GM12878 (cell line): ENCODE results near the gene CLEC4E. TPM values are rescaled to one million over a fixed set of nuclear protein-coding genes. Genes with fewer than 3 reads are reported as not detected.
A peak's percentile ranks its signal among the peaks of the same experiment; 100 is the strongest.

Experiments used
- ATAC-seq: fragments of 200-7000 bp; cut with Tn5 transposase; 3 replicates; pipeline ENCODE4 v1.9.1; 2020; ENCODE audit warnings: mild to moderate bottlenecking, moderate library complexity
- BruUV-seq: library from RNA; stranded (reverse); fragments of 400-500 nt; replicated peaks from 2 replicates; lab custom pipeline; 2021; lab: Mats Ljungman, UMichigan
- CTCF ChIA-PET: fragments of 300-600 bp; sonication (Branson Sonifier 250); formaldehyde crosslinking; extraction: SDS; loops from one replicate; lab custom pipeline; 2021; ENCODE audit warnings: inconsistent platforms; lab: Yijun Ruan, JAX
- POLR2A ChIA-PET: fragments of 350-600 bp; formaldehyde crosslinking; extraction: SDS; loops from one replicate; lab custom pipeline; 2021; ENCODE audit warnings: inconsistent platforms; lab: Charles Lee
- RAD21 ChIA-PET: fragments of 300-600 bp; sonication (Branson Sonifier 250); formaldehyde crosslinking; loops from one replicate; lab custom pipeline; 2023; ENCODE audit warnings: antibody characterized with exemption; ENCODE audit not compliant: unreplicated experiment; lab: Charles Lee
- SMC1A ChIA-PET: fragments of 300-600 bp; sonication (Branson Sonifier 250); formaldehyde crosslinking; loops from one replicate; lab custom pipeline; 2023; ENCODE audit not compliant: unreplicated experiment, uncharacterized antibody; lab: Charles Lee
- DNase-seq: peaks from one replicate; pipeline ENCODE4 v3.0.0-alpha.2; 2011; ENCODE audit warnings: low read depth, low spot score
- FAIRE-seq: peaks from 3 replicates; lab custom pipeline; 2011; peaks lifted over from hg19 to GRCh38; lab: Jason Lieb, UNC
- H2AFZ ChIP-seq: 2 replicates; pipeline ENCODE4 v1.6.0; 2011; ENCODE audit warnings: low read depth, low read length, control low read depth; ENCODE audit not compliant: control insufficient read depth
- H3K27ac ChIP-seq: 2 replicates; pipeline ENCODE4 v1.5.1; 2011; ENCODE audit warnings: control low read depth; ENCODE audit not compliant: control insufficient read depth, insufficient read depth
- H3K27me3 ChIP-seq, 2 experiments: replicated peaks in 1 of 2; 2 replicates each; pipeline versions ENCODE4 v1.6.0 to v1.6.1; 2011; ENCODE audit warnings: low read length in 1 of 2; ENCODE audit not compliant: control insufficient read depth in 2 of 2, insufficient read depth in 2 of 2
- H3K36me3 ChIP-seq, 2 experiments: 2 replicates each; pipeline ENCODE4 v1.5.1; 2011; ENCODE audit warnings: low read length in 1 of 2; ENCODE audit not compliant: control insufficient read depth in 2 of 2, insufficient read depth in 2 of 2
- H3K4me1 ChIP-seq: 2 replicates; pipeline ENCODE4 v1.6.1; 2011; ENCODE audit warnings: mild to moderate bottlenecking, low read length, moderate library complexity, mixed read lengths; ENCODE audit not compliant: control insufficient read depth, insufficient read depth
- H3K4me2 ChIP-seq: 2 replicates; pipeline ENCODE4 v1.6.0; 2011; ENCODE audit warnings: control low read depth; ENCODE audit not compliant: control insufficient read depth, insufficient read depth
- H3K4me3 ChIP-seq: fragments of 200-600 bp; sonication (generic); 2 replicates; pipeline ENCODE4 v1.5.1; 2016
- H3K79me2 ChIP-seq: 2 replicates; pipeline ENCODE4 v1.6.0; 2011; ENCODE audit warnings: low read length; ENCODE audit not compliant: control insufficient read depth, insufficient read depth
- H3K9ac ChIP-seq: 2 replicates; pipeline ENCODE4 v1.8.0; 2011; ENCODE audit warnings: low read length, control low read depth, mixed read lengths; ENCODE audit not compliant: control insufficient read depth, insufficient read depth
- H3K9me3 ChIP-seq: replicated peaks from 3 replicates; pipeline ENCODE4 v1.5.1; 2011; ENCODE audit warnings: mild to moderate bottlenecking, low read length; ENCODE audit not compliant: control insufficient read depth, insufficient read depth
- H4K20me1 ChIP-seq: 2 replicates; pipeline ENCODE4 v1.6.0; 2011; ENCODE audit not compliant: control insufficient read depth, insufficient read depth
- CBFB ChIP-seq: IDR thresholded peaks from 2 replicates; pipeline ENCODE4 v1.6.1; 2016; ENCODE audit warnings: antibody characterized with exemption, low read depth
- CBX5 ChIP-seq: sonication (generic); IDR thresholded peaks from 2 replicates; pipeline ENCODE4 v1.6.1; 2016; ENCODE audit warnings: low read depth, moderate library complexity, mild to moderate bottlenecking, inconsistent platforms
- CEBPB ChIP-seq, 2 experiments: fragments of 150-350 bp in 1 of 2; IDR thresholded peaks; 2 replicates each; pipeline ENCODE4 v1.6.1; 2012 to 2014; ENCODE audit warnings: low read depth in 2 of 2, low read length in 2 of 2, borderline replicate concordance in 1 of 2, inconsistent platforms in 1 of 2
- CREM ChIP-seq: IDR thresholded peaks from 2 replicates; pipeline ENCODE4 v1.6.1; 2014; ENCODE audit warnings: antibody characterized with exemption, low read depth
- ESRRA ChIP-seq: IDR thresholded peaks from 2 replicates; pipeline ENCODE4 v1.6.1; 2012; ENCODE audit warnings: mild to moderate bottlenecking, low read length, improper control_type of control experiment
- FOS ChIP-seq: IDR thresholded peaks from 3 replicates; pipeline ENCODE4 v1.6.1; 2011; ENCODE audit warnings: borderline replicate concordance; ENCODE audit not compliant: insufficient read length; ENCODE audit errors: extremely low read depth
- HDGF ChIP-seq: fragments of 450-650 bp; IDR thresholded peaks from 2 replicates; pipeline ENCODE4 v1.6.1; 2016; ENCODE audit warnings: antibody characterized with exemption
- MEF2A ChIP-seq: IDR thresholded peaks from 2 replicates; pipeline ENCODE4 v1.6.1; 2011; ENCODE audit warnings: low read depth, mild to moderate bottlenecking, low read length, moderate library complexity; ENCODE audit not compliant: insufficient read depth
- MLLT1 ChIP-seq: fragments of 450-650 bp; IDR thresholded peaks from 2 replicates; pipeline ENCODE4 v1.6.1; 2016; ENCODE audit warnings: mild to moderate bottlenecking
- MYB ChIP-seq: fragments of 150-350 bp; IDR thresholded peaks from 2 replicates; pipeline ENCODE4 v1.6.1; 2014; ENCODE audit warnings: mild to moderate bottlenecking, low read depth, low read length, borderline replicate concordance
- MYC ChIP-seq: IDR thresholded peaks from 2 replicates; pipeline ENCODE4 v1.6.1; 2011; ENCODE audit warnings: mild to moderate bottlenecking, low read length, moderate library complexity, inconsistent platforms; ENCODE audit not compliant: insufficient read depth, insufficient replicate concordance, insufficient read length, severe bottlenecking
- NFYB ChIP-seq: IDR thresholded peaks from 2 replicates; pipeline ENCODE4 v1.6.1; 2011; ENCODE audit warnings: low read depth, mild to moderate bottlenecking, low read length, improper control_type of control experiment, moderate library complexity; ENCODE audit not compliant: insufficient read depth
- NR2C1 ChIP-seq: fragments of 450-650 bp; IDR thresholded peaks from 2 replicates; pipeline ENCODE4 v1.6.1; 2017; ENCODE audit warnings: antibody characterized with exemption, mild to moderate bottlenecking, moderate library complexity
- PML ChIP-seq: IDR thresholded peaks from 2 replicates; pipeline ENCODE4 v1.6.1; 2012; ENCODE audit warnings: low read length, inconsistent platforms
- PRDM15 ChIP-seq: fragments of 450-650 bp; formaldehyde crosslinking; IDR thresholded peaks from 2 replicates; pipeline ENCODE4 v1.4.0; 2020; ENCODE audit warnings: mild to moderate bottlenecking, moderate library complexity
- RELA ChIP-seq: fragments of 450-650 bp; IDR thresholded peaks from 2 replicates; pipeline ENCODE4 v1.8.0; 2014; ENCODE audit warnings: borderline replicate concordance; ENCODE audit not compliant: partially characterized antibody
- SIN3A ChIP-seq: IDR thresholded peaks from 2 replicates; pipeline ENCODE4 v1.6.1; 2012; ENCODE audit warnings: low read depth, low read length, improper control_type of control experiment
- SPI1 ChIP-seq: IDR thresholded peaks from 2 replicates; pipeline ENCODE4 v1.6.1; 2011; ENCODE audit warnings: low read depth, mild to moderate bottlenecking, low read length, moderate library complexity, borderline replicate concordance; ENCODE audit not compliant: insufficient read depth
- ZNF24 ChIP-seq: fragments of 450-650 bp; IDR thresholded peaks from 2 replicates; pipeline ENCODE4 v1.6.1; 2017; ENCODE audit warnings: antibody characterized with exemption, mild to moderate bottlenecking
- ZSCAN29 ChIP-seq: fragments of 450-650 bp; IDR thresholded peaks from 2 replicates; pipeline ENCODE4 v1.6.1; 2017; ENCODE audit warnings: mild to moderate bottlenecking, moderate library complexity
- WGBS: methylation state at CpG from one replicate; pipeline ENCODE4 v1.1.6; 2016; ENCODE audit warnings: low lambda C conversion rate; ENCODE audit not compliant: insufficient replicate concordance, insufficient coverage; ENCODE audit errors: missing lambda C conversion rate; 5-methylcytosine and 5-hydroxymethylcytosine counted together
- in situ Hi-C: fragments of 300-500 bp; cut with MboI; formaldehyde crosslinking; loops from 9 replicates; pipeline ENCODE4 v1.14.3; 2018; ENCODE audit warnings: mixed read lengths
- intact Hi-C: fragments of 100-400 bp; cut with micrococcal nuclease; formaldehyde crosslinking; loops from one replicate; pipeline ENCODE4 v1.14.2; 2022; ENCODE audit not compliant: unreplicated experiment
- polyA plus RNA-seq, 11 experiments: library from polyadenylated mRNA; depleted of rRNA in 4 of 11; unstranded in 6 of 11; stranded (reverse) in 5 of 11; fragments of >200 nt; fragmentation: Nextera tagmentation in 4 of 11; fragmentation: Illumina TruSeq in 1 of 11; extraction: Ambion mirVana in 4 of 11; extraction: Trizol in 1 of 11; gene quantifications; 1 replicate in 1 of 11; 2 replicates in 10 of 11; pipeline versions ENCODE4 v1.2.1 to v1.2.3, GENCODE V29; 2011 to 2016; ENCODE audit warnings: inconsistent platforms in 2 of 11, missing spikeins in 2 of 11, low read depth in 1 of 11
- total RNA-seq, 4 experiments: library from RNA; depleted of rRNA in 3 of 4; stranded (reverse); fragments of >200 nt in 3 of 4; fragmentation: Illumina TruSeq in 1 of 4; extraction: Trizol in 1 of 4; gene quantifications; 2 replicates each; pipeline versions ENCODE4 v1.2.1 to v1.2.3, GENCODE V29; 2013 to 2021

CLEC4E gene
- total and polyA plus RNA-seq, 10 of the 15 experiments (the other 5 are each of a cell fraction or from before 2014, with no cell fraction given), result not detected

GRCh38 chr12:8577879-8578278, 37.2 kb upstream of the CLEC4E start (continued):
- TF ChIP-seq CREM, result no peak

- H3K27me3 ChIP-seq, result no peaks in the 10 kb centered on the region; a peak in 1 of 4 replicates
- no peaks in the 10 kb centered on the region for H3K79me2 ChIP-seq
- H3K27ac ChIP-seq, result no peak overlapping the region
- ATAC-seq (no peak), FAIRE-seq (peak; percentile 38), DNase-seq (no peak)
- H3K4me3 ChIP-seq, result no peak overlapping the region
- ChIA-PET POLR2A (no interaction called here), RAD21 (no interaction called here), CTCF (interaction anchor here (1.3 kb wide), 1 partner anchor 37 kb away, joined by 5 read pairs; no protein-coding TSS in a partner anchor), SMC1A (interaction anchor here (1.2 kb wide), 1 partner anchor 28 kb away, joined by 4 read pairs; no protein-coding TSS in a partner anchor)
- H4K20me1 ChIP-seq, result no peaks in the 10 kb centered on the region
- H3K4me2 ChIP-seq, result no peak overlapping the region
- H3K36me3 ChIP-seq, result no peaks in the 10 kb centered on the region
- H3K9me3 ChIP-seq, result peaks cover 2% of the 10 kb centered on the region; the same call in 1 of the 3 replicates
- intact Hi-C loops (no loop called here), in situ Hi-C loops (no loop called here)
- no peak overlapping the region for H2AFZ ChIP-seq
- H3K9ac ChIP-seq, result no peak overlapping the region
- no peaks in the 10 kb centered on the region for H3K4me1 ChIP-seq
- BruUV-seq, result no TSS peak
- 16% methylated on average over 2 of the region's 2 CpGs for WGBS
- no peak for TF ChIP-seq CEBPB (IDR thresholded peaks at IDR 0.05; ENCODE audit: borderline replicate concordance in 1 of 2, low read depth in 2 of 2, low read length in 2 of 2)
- no peak for TF ChIP-seq MYC
- no peak for TF ChIP-seq ESRRA
- TF ChIP-seq HDGF, result no peak
- no peak for TF ChIP-seq ZNF24
- no peak for TF ChIP-seq MLLT1
- TF ChIP-seq CBFB, result no peak
- no peak for TF ChIP-seq NR2C1
- no peak for TF ChIP-seq SPI1
- TF ChIP-seq NFYB, result no peak
- no peak for TF ChIP-seq MEF2A
- TF ChIP-seq CBX5, result no peak
- TF ChIP-seq RELA, result no peak
- TF ChIP-seq MYB, result no peak
- TF ChIP-seq PML, result no peak
- no peak for TF ChIP-seq SIN3A
- TF ChIP-seq FOS, result no peak
- TF ChIP-seq ZSCAN29, result no peak
- TF ChIP-seq PRDM15 (CRISPR knock-in tag), result no peak
Observed at GRCh38 chr12:8572507-8572906, 31.8 kb upstream of the CLEC4E start.
